SH-SY5Y (cell line): Measurements from ENCODE around the gene BCR.

Experiments used
- GATA2 ChIP-seq: IDR thresholded peaks from 2 replicates; pipeline ENCODE4 v1.6.1; 2011; ENCODE audit warnings: mild to moderate bottlenecking, low read depth, low read length
- GATA3 ChIP-seq: IDR thresholded peaks from 2 replicates; pipeline ENCODE4 v1.6.1; 2011; ENCODE audit warnings: low read depth, mild to moderate bottlenecking, low read length, moderate library complexity

The BCR gene

GRCh38 chr22:23229646-23230045 lies 49.3 kb downstream of the BCR start:
- TF ChIP-seq GATA2, result no peak
- TF ChIP-seq GATA3, result no peak

GRCh38 chr22:23230348-23231068 lies 50.2 kb downstream of the BCR start:
- TF ChIP-seq GATA3 (no peak), GATA2 (no peak)

- TF ChIP-seq GATA2 (no peak), GATA3 (no peak)
Observed at GRCh38 chr22:23231471-23232093, 51.3 kb downstream of the BCR start.

- TF ChIP-seq GATA3 (no peak), GATA2 (no peak)
Observed at GRCh38 chr22:23232094-23232905, 52.0 kb downstream of the BCR start.

- TF ChIP-seq GATA3 (no peak), GATA2 (no peak)
Observed at GRCh38 chr22:23233084-23233531, 52.8 kb downstream of the BCR start.

GRCh38 chr22:23233752-23234408 lies 53.6 kb downstream of the BCR start:
- TF ChIP-seq GATA2, result no peak
- TF ChIP-seq GATA3, result no peak

GRCh38 chr22:23234409-23235161 lies 54.3 kb downstream of the BCR start:
- TF ChIP-seq GATA2 (no peak), GATA3 (no peak)

- TF ChIP-seq GATA2 (no peak), GATA3 (no peak)
Observed at GRCh38 chr22:23235425-23235824, 55.1 kb downstream of the BCR start.

GRCh38 chr22:23236026-23236425 lies 55.7 kb downstream of the BCR start:
- no peak for TF ChIP-seq GATA3
- TF ChIP-seq GATA2, result no peak

DNA sequence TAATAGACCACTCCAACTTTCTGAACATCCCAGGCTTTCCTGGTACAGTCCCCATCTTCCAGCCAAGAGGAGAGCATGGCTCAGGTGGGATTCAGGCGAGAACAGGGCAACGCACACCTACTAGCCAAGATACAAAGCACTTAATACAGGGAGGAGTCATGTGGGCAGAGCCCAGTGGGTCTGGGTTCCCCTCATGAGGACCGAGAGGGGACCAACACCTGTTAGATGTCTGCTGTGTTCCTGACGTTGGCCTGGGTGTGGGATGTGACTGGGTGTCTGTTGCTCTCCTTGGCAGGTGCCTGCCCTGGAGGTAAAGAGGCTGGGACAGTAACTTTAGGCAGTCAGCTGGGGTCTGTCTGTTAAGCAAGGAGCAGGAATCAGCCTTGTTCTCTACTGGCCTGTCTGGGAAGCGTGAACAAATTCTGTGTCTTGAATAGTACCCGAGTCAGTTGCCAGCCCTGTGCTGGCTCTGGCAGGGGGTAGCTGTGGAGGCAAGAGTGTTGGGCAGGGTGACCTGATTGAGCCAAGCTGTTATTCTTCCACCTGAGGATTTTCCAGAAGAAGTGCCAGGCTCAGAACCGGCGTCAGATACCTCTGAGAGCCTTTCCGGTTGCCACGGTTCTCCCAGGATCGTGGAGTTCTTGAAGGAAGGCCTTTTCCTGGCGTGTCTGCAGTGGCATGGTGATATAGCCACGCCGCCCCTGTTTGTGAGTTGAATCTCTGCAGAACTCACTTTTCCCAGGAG lies 56.3 kb downstream of the BCR start:
- TF ChIP-seq GATA3 (no peak), GATA2 (no peak)

DNA sequence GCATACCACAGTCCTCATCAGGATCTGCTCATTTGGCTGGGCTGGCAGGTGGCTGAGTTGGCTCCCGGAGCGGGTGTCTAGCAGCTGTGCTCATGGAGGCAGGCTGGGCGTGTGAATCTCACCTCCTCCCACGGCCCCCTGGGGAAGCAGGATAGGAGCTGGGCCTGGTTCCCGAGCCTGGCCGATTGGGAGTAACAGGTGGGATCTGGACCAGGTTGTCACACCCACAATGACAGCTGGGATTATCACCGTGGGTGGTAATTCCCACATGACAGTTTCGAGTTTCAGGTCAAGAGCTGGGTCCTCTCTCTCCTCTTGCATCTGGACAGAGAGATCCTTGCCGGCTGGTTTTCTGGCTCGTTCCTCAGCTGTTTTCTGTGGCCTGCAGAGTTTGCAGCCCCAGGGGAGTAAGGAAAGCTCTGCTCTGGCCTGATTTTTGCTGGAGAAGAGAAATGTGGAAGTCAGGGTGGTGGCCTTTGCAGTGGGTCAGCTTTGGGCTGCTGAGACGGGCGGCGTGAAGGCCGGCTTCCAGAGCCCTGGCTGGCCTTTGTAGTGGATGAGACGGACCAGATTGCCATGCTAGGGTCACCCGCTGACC lies 57.0 kb downstream of the BCR start:
- TF ChIP-seq GATA3, result no peak
- TF ChIP-seq GATA2, result no peak

GRCh38 chr22:23237841-23238240 lies 57.5 kb downstream of the BCR start:
- TF ChIP-seq GATA2 (no peak), GATA3 (no peak)
